ENCODE measurements around the gene GLIS1. TPM values are rescaled to one million over a fixed set of nuclear protein-coding genes. Genes with fewer than 3 reads are reported as not detected.

Gene GLIS1
- total and polyA plus RNA-seq, 10 of the 15 experiments (the other 5 are each of a cell fraction or from before 2014, with no cell fraction given), result not detected

GRCh38 chr1:53763911-53764310 is 24.9 kb upstream of the GLIS1 start (continued):
- TF ChIP-seq SKIL (IDR thresholded peaks at IDR 0.05; ENCODE audit: low read depth, poor library complexity, severe bottlenecking) (no peak), BCLAF1 (IDR thresholded peaks at IDR 0.05) (no peak), CREB1 (IDR thresholded peaks at IDR 0.05; ENCODE audit: low read depth) (no peak), ZNF687 (IDR thresholded peaks at IDR 0.05) (no peak)

Measured in GM12878 (cell line).